Right lobe of liver (tissue), 4 donors: ENCODE measurements around the gene FBXW10.
"Not testable (repeated sequence)": the region's sequence is repeated elsewhere in the genome, so short reads cannot be mapped to it uniquely, and the experiment has no call there.

Experiments
- POLR2A ChIP-seq: fragments of 450-650 bp; IDR thresholded peaks from one replicate; pipeline ENCODE4 v1.6.1; 2017; ENCODE audit warnings: antibody characterized with exemption, mild to moderate bottlenecking
- TF ChIP-seq, protein P1 (sequence below), 4 donors: fragments of 200-600 bp in 3 of 4; fragments of 450-650 bp in 1 of 4; IDR thresholded peaks; one replicate each; pipeline versions ENCODE4 v1.5.1 to v1.8.0; 2016 to 2022; ENCODE audit warnings: antibody characterized with exemption in 4 of 4, mild to moderate bottlenecking in 2 of 4
- donor health status: DM: no; HTN: no; CAD: no.
- donor health status: DM: no; HTN: no; CAD: no.
- donor health status: DM: no; HTN: yes; CAD: no.

DNA sequence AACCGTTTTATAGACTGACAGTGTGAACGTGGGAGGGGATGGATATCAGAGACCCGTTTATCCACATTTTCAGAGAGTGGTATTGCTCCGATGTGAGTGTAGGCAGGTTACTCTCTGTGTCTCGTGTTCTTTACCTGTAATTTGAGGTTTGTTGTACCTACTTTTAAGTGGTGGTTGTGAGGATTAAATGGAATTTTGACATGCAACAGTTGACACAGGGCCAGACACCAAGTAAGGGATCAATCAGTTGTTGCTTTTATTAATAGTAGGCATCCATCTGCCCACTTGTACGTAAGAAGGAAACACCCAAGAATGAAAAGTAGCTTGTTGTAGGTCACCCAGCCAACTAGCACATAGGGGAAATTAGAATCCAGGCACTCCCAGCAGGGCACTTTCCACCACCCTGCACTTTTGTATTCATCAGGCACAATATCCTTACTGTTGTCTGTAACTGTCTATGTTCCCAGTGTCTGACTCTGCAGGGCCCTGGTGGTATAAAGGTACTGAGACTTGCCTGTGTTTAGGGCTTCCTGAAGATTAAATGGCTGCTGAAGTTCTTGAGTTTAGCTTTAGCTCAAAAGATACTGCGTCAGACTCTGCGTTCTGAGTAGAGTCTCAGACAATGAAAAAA is 45.3 kb upstream of the FBXW10 start:
- TF ChIP-seq POLR2A, result not testable (repeated sequence)
- TF ChIP-seq, protein P1, sequence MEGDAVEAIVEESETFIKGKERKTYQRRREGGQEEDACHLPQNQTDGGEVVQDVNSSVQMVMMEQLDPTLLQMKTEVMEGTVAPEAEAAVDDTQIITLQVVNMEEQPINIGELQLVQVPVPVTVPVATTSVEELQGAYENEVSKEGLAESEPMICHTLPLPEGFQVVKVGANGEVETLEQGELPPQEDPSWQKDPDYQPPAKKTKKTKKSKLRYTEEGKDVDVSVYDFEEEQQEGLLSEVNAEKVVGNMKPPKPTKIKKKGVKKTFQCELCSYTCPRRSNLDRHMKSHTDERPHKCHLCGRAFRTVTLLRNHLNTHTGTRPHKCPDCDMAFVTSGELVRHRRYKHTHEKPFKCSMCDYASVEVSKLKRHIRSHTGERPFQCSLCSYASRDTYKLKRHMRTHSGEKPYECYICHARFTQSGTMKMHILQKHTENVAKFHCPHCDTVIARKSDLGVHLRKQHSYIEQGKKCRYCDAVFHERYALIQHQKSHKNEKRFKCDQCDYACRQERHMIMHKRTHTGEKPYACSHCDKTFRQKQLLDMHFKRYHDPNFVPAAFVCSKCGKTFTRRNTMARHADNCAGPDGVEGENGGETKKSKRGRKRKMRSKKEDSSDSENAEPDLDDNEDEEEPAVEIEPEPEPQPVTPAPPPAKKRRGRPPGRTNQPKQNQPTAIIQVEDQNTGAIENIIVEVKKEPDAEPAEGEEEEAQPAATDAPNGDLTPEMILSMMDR (IDR thresholded peaks at IDR 0.05), result not testable (repeated sequence)
